ENCODE data around the gene CHCHD6. TPM values are rescaled to one million over a fixed set of nuclear protein-coding genes. Genes with fewer than 3 reads are reported as not detected.

CHCHD6 gene
- total RNA-seq, 1 donor from 2014 or later: 38.2 TPM

GRCh38 chr3:126986001-126986400, 282.0 kb downstream of the CHCHD6 start:
- no peak overlapping the region for H3K4me3 ChIP-seq (ENCODE audit: low read depth, low read length)
- TF ChIP-seq CTCF (conservative IDR thresholded peaks at IDR 0.05; ENCODE audit: low read depth, low read length): no peak
- no peak for DNase-seq (ENCODE audit: low read depth)

GRCh38 chr3:126987129-126987528, 283.1 kb downstream of the CHCHD6 start:
- H3K4me3 ChIP-seq (ENCODE audit: low read depth, low read length): no peak overlapping the region
- DNase-seq (ENCODE audit: low read depth): no peak
- no peak for TF ChIP-seq CTCF (conservative IDR thresholded peaks at IDR 0.05; ENCODE audit: low read depth, low read length)

- DNase-seq (ENCODE audit: low read depth): no peak
- H3K4me3 ChIP-seq (ENCODE audit: low read depth, low read length): no peak overlapping the region
- no peak for TF ChIP-seq CTCF (conservative IDR thresholded peaks at IDR 0.05; ENCODE audit: low read depth, low read length)
Measured at GRCh38 chr3:126987596-126987995, 283.6 kb downstream of the CHCHD6 start.

DNA sequence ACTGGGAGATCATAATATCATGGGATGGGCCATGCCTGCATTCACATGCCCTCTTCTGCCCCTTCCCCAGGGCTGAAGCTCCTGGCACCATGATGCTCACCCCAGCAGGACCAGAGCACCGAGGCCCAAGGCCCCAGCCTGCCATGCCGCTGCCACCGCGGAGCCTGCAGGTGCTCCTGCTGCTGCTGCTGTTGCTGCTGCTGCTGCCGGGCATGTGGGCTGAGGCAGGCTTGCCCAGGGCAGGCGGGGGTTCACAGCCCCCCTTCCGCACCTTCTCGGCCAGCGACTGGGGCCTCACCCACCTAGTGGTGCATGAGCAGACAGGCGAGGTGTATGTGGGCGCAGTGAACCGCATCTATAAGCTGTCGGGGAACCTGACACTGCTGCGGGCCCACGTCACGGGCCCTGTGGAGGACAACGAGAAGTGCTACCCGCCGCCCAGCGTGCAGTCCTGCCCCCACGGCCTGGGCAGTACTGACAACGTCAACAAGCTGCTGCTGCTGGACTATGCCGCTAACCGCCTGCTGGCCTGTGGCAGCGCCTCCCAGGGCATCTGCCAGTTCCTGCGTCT, 284.5 kb downstream of the CHCHD6 start:
- H3K4me3 ChIP-seq (ENCODE audit: low read depth, low read length): no peak overlapping the region
- DNase-seq (ENCODE audit: low read depth): no peak
- no peak for TF ChIP-seq CTCF (conservative IDR thresholded peaks at IDR 0.05; ENCODE audit: low read depth, low read length)

DNA sequence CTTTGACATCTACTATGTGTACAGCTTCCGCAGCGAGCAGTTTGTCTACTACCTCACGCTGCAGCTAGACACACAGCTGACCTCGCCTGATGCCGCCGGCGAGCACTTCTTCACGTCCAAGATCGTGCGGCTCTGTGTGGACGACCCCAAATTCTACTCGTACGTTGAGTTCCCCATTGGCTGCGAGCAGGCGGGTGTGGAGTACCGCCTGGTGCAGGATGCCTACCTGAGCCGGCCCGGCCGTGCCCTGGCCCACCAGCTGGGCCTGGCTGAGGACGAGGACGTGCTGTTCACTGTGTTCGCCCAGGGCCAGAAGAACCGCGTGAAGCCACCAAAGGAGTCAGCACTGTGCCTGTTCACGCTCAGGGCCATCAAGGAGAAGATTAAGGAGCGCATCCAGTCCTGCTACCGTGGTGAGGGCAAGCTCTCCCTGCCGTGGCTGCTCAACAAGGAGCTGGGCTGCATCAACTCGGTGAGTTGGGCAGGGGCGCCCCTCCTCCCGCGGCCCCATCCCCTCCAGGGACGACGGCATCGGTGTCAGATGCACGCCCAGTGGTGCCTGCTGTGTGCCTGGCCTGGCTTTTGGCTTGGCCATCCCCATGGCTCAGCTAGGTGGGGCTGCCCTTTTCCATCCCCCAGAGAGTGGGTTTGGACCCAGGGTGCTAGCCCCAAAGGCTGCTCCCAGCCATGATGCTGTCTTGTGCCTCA, 285.4 kb downstream of the CHCHD6 start:
- DNase-seq (ENCODE audit: low read depth): no peak
- no peak overlapping the region for H3K4me3 ChIP-seq (ENCODE audit: low read depth, low read length)
- TF ChIP-seq CTCF (conservative IDR thresholded peaks at IDR 0.05; ENCODE audit: low read depth, low read length): no peak

GRCh38 chr3:126990024-126990700, 286.1 kb downstream of the CHCHD6 start:
- no peak overlapping the region for H3K4me3 ChIP-seq (ENCODE audit: low read depth, low read length)
- DNase-seq (ENCODE audit: low read depth): no peak
- TF ChIP-seq CTCF (conservative IDR thresholded peaks at IDR 0.05; ENCODE audit: low read depth, low read length): no peak
